HepG2 (cell line): ENCODE measurements around the gene ADSS1. TPM values are rescaled to one million over a fixed set of nuclear protein-coding genes. Genes with fewer than 3 reads are reported as not detected.

Source experiments
- ARNT2 ChIP-seq: sonication (generic); formaldehyde crosslinking; IDR thresholded peaks from 2 replicates; pipeline ENCODE4 v1.8.0; 2022; ENCODE audit warnings: mild to moderate bottlenecking, low read depth, missing genetic modification reagents, moderate library complexity
- BRCA1 ChIP-seq: sonication (generic); formaldehyde crosslinking; IDR thresholded peaks from 2 replicates; pipeline ENCODE4 v1.4.0; 2020; ENCODE audit warnings: missing genetic modification reagents
- CC2D1A ChIP-seq: sonication (generic); formaldehyde crosslinking; IDR thresholded peaks from 2 replicates; pipeline ENCODE4 v1.8.1; 2023; ENCODE audit warnings: mild to moderate bottlenecking, missing genetic modification reagents
- GTF3A ChIP-seq: sonication (generic); formaldehyde crosslinking; conservative IDR thresholded peaks from 2 replicates; pipeline ENCODE4 v1.4.0; 2020; ENCODE audit warnings: mild to moderate bottlenecking, missing genetic modification reagents
- JARID2 ChIP-seq: sonication (generic); formaldehyde crosslinking; IDR thresholded peaks from 2 replicates; pipeline ENCODE4 v1.8.1; 2023; ENCODE audit warnings: missing genetic modification reagents, inconsistent platforms; ENCODE audit not compliant: insufficient replicate concordance
- KDM2A ChIP-seq: sonication (generic); formaldehyde crosslinking; IDR thresholded peaks from 2 replicates; pipeline ENCODE4 v1.4.0; 2020; ENCODE audit warnings: low read depth, missing genetic modification reagents, borderline replicate concordance
- KLF12 ChIP-seq: sonication (generic); formaldehyde crosslinking; IDR thresholded peaks from 2 replicates; pipeline ENCODE4 v1.4.0; 2020; ENCODE audit warnings: missing genetic modification reagents, borderline replicate concordance
- MATR3 ChIP-seq: sonication (generic); formaldehyde crosslinking; IDR thresholded peaks from 2 replicates; pipeline ENCODE4 v1.4.0; 2020; ENCODE audit warnings: missing genetic modification reagents
- NCOA1 ChIP-seq: sonication (generic); formaldehyde crosslinking; IDR thresholded peaks from 2 replicates; pipeline ENCODE4 v1.9.0; 2021; ENCODE audit warnings: missing genetic modification reagents
- NR2C2 ChIP-seq: sonication (generic); formaldehyde crosslinking; IDR thresholded peaks from 2 replicates; pipeline ENCODE4 v1.4.0; 2020; ENCODE audit warnings: missing genetic modification reagents, mild to moderate bottlenecking, moderate library complexity, borderline replicate concordance
- PHF8 ChIP-seq: sonication (generic); formaldehyde crosslinking; IDR thresholded peaks from 2 replicates; pipeline ENCODE4 v1.5.0; 2020; ENCODE audit warnings: missing genetic modification reagents
- RELA ChIP-seq: sonication (generic); formaldehyde crosslinking; IDR thresholded peaks from 2 replicates; pipeline ENCODE4 v1.4.0; 2020; ENCODE audit warnings: missing genetic modification reagents
- RFX1 ChIP-seq: fragments of 450-650 bp; IDR thresholded peaks from 2 replicates; pipeline ENCODE4 v1.6.1; 2017
- ZBTB3 ChIP-seq: sonication (generic); formaldehyde crosslinking; IDR thresholded peaks from 2 replicates; pipeline ENCODE4 v1.4.0; 2020; ENCODE audit warnings: low read depth, mild to moderate bottlenecking, moderate library complexity, missing genetic modification reagents, borderline replicate concordance
- ZNF264 ChIP-seq: sonication (generic); formaldehyde crosslinking; IDR thresholded peaks from 2 replicates; pipeline ENCODE4 v1.4.0; 2020; ENCODE audit warnings: missing genetic modification reagents
- ZNF7 ChIP-seq: IDR thresholded peaks from 2 replicates; pipeline ENCODE4 v1.6.1; 2016; ENCODE audit warnings: missing biosample characterization, missing genetic modification reagents
- polyA plus RNA-seq, 8 experiments: library from polyadenylated mRNA; depleted of rRNA in 3 of 8; stranded (reverse) in 7 of 8; unstranded in 1 of 8; fragments of >200 nt; fragmentation: Illumina TruSeq in 4 of 8; extraction: Trizol in 4 of 8; gene quantifications; 2 replicates each; pipeline versions ENCODE4 v1.2.1 to v1.2.3, GENCODE V29; 2011 to 2016; ENCODE audit warnings: low read depth in 4 of 8, missing spikeins in 1 of 8, mixed read lengths in 1 of 8; ENCODE audit not compliant: insufficient read depth in 1 of 8
- total RNA-seq, 5 experiments: library from RNA; depleted of rRNA; stranded (reverse); fragments of >200 nt; fragmentation: Illumina TruSeq; extraction: Trizol; gene quantifications; 2 replicates each; pipeline ENCODE4 v1.2.3, GENCODE V29; 2016; ENCODE audit warnings: low read depth in 1 of 5
- TF ChIP-seq, protein P1 (sequence below): sonication (generic); formaldehyde crosslinking; IDR thresholded peaks from 2 replicates; pipeline ENCODE4 v1.4.0; 2020; ENCODE audit warnings: missing genetic modification reagents
- TF ChIP-seq, protein P2 (sequence below): sonication (generic); formaldehyde crosslinking; IDR thresholded peaks from 2 replicates; pipeline ENCODE4 v1.8.1; 2023; ENCODE audit warnings: mild to moderate bottlenecking, missing genetic modification reagents
- TF ChIP-seq, protein P3 (sequence below): sonication (generic); formaldehyde crosslinking; IDR thresholded peaks from 2 replicates; pipeline ENCODE4 v1.4.0; 2020; ENCODE audit warnings: mild to moderate bottlenecking, missing genetic modification reagents

Gene ADSS1
- total and polyA plus RNA-seq, 2 of the 13 experiments (the other 11 are each of a cell fraction or from before 2014, with no cell fraction given) = 1.0 to 36.7 TPM

DNA sequence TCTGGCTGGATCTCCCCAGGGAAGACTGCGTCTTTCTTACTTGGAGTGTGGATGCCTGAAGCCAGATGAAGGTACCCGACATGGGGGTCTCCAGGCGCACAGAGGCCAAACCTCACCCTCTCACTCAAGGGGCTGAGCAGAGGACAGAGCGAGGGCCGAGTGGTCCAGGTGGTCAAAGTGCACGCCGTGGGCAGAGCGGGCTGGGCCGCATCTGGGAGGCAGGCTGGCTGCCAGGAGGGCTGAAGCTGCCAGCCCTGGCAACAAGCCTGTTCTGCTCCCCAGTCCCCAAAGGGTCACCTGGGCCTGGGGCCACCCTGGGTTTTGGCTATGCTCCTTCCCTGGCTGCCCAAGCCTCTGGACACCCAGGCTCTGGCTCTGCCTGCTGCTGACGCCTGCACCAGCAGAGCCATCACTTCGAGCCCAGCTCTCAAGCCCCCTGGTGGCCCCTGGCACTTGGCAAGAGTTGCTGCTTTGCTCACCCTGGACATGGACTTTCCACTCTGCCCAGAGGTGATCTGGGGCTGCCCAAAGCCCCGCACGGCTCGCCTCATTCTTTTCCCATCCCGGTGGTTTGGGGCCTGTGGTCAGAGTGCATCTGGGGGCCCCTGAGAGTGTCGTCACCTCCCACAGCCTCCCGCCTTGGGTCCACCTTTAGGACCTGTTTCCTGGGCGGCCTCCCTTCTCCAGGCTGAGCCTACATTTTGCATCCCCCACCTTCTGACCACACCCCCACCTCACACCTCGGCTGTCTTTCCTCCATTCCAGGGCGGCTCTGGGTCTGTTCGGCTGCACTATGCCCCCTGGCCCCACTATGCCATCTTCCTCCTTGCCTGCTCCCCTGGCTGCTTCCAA lies 2.8 kb downstream of the ADSS1 start (continued):
- TF ChIP-seq, protein P1, sequence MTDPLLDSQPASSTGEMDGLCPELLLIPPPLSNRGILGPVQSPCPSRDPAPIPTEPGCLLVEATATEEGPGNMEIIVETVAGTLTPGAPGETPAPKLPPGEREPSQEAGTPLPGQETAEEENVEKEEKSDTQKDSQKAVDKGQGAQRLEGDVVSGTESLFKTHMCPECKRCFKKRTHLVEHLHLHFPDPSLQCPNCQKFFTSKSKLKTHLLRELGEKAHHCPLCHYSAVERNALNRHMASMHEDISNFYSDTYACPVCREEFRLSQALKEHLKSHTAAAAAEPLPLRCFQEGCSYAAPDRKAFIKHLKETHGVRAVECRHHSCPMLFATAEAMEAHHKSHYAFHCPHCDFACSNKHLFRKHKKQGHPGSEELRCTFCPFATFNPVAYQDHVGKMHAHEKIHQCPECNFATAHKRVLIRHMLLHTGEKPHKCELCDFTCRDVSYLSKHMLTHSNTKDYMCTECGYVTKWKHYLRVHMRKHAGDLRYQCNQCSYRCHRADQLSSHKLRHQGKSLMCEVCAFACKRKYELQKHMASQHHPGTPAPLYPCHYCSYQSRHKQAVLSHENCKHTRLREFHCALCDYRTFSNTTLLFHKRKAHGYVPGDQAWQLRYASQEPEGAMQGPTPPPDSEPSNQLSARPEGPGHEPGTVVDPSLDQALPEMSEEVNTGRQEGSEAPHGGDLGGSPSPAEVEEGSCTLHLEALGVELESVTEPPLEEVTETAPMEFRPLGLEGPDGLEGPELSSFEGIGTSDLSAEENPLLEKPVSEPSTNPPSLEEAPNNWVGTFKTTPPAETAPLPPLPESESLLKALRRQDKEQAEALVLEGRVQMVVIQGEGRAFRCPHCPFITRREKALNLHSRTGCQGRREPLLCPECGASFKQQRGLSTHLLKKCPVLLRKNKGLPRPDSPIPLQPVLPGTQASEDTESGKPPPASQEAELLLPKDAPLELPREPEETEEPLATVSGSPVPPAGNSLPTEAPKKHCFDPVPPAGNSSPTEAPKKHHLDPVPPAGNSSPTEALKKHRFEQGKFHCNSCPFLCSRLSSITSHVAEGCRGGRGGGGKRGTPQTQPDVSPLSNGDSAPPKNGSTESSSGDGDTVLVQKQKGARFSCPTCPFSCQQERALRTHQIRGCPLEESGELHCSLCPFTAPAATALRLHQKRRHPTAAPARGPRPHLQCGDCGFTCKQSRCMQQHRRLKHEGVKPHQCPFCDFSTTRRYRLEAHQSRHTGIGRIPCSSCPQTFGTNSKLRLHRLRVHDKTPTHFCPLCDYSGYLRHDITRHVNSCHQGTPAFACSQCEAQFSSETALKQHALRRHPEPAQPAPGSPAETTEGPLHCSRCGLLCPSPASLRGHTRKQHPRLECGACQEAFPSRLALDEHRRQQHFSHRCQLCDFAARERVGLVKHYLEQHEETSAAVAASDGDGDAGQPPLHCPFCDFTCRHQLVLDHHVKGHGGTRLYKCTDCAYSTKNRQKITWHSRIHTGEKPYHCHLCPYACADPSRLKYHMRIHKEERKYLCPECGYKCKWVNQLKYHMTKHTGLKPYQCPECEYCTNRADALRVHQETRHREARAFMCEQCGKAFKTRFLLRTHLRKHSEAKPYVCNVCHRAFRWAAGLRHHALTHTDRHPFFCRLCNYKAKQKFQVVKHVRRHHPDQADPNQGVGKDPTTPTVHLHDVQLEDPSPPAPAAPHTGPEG (CRISPR knock-in tag) = no peak
- TF ChIP-seq BRCA1 (CRISPR knock-in tag) (no peak; the same call in 1 of the 2 replicates), KDM2A (CRISPR knock-in tag) (peak; percentile 28; the same call in 1 of the 2 replicates), ZNF264 (CRISPR knock-in tag) (peak; percentile 45; the same call in 1 of the 2 replicates), NR2C2 (CRISPR knock-in tag) (no peak; the same call in 1 of the 2 replicates), CC2D1A (CRISPR knock-in tag) (no peak), ZNF7 (CRISPR knock-in tag) (no peak), RELA (CRISPR knock-in tag) (no peak), NCOA1 (CRISPR knock-in tag) (no peak), GTF3A (no peak), MATR3 (no peak), ZBTB3 (CRISPR knock-in tag) (no peak), ARNT2 (CRISPR knock-in tag) (no peak), PHF8 (CRISPR knock-in tag) (no peak), JARID2 (CRISPR knock-in tag) (no peak), KLF12 (CRISPR knock-in tag) (0 out of 2 replicates have a peak, but pooled peaks have one; percentile 54), RFX1 (no peak)
- TF ChIP-seq, protein P2, sequence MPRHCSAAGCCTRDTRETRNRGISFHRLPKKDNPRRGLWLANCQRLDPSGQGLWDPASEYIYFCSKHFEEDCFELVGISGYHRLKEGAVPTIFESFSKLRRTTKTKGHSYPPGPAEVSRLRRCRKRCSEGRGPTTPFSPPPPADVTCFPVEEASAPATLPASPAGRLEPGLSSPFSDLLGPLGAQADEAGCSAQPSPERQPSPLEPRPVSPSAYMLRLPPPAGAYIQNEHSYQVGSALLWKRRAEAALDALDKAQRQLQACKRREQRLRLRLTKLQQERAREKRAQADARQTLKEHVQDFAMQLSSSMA (CRISPR knock-in tag) = no peak
- TF ChIP-seq, protein P3, sequence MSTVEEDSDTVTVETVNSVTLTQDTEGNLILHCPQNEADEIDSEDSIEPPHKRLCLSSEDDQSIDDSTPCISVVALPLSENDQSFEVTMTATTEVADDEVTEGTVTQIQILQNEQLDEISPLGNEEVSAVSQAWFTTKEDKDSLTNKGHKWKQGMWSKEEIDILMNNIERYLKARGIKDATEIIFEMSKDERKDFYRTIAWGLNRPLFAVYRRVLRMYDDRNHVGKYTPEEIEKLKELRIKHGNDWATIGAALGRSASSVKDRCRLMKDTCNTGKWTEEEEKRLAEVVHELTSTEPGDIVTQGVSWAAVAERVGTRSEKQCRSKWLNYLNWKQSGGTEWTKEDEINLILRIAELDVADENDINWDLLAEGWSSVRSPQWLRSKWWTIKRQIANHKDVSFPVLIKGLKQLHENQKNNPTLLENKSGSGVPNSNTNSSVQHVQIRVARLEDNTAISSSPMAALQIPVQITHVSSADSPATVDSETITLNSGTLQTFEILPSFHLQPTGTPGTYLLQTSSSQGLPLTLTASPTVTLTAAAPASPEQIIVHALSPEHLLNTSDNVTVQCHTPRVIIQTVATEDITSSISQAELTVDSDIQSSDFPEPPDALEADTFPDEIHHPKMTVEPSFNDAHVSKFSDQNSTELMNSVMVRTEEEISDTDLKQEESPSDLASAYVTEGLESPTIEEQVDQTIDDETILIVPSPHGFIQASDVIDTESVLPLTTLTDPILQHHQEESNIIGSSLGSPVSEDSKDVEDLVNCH (CRISPR knock-in tag) = no peak
